HG02885 (cell line): ENCODE measurements around the gene TCAIM.

Experiments used
- ATAC-seq: cut with Tn5 transposase; IDR thresholded peaks from one replicate; pipeline ENCODE4 v1.9.1; 2021; ENCODE audit warnings: mild to moderate bottlenecking; ENCODE audit not compliant: unreplicated experiment, poor library complexity

Gene TCAIM

DNA sequence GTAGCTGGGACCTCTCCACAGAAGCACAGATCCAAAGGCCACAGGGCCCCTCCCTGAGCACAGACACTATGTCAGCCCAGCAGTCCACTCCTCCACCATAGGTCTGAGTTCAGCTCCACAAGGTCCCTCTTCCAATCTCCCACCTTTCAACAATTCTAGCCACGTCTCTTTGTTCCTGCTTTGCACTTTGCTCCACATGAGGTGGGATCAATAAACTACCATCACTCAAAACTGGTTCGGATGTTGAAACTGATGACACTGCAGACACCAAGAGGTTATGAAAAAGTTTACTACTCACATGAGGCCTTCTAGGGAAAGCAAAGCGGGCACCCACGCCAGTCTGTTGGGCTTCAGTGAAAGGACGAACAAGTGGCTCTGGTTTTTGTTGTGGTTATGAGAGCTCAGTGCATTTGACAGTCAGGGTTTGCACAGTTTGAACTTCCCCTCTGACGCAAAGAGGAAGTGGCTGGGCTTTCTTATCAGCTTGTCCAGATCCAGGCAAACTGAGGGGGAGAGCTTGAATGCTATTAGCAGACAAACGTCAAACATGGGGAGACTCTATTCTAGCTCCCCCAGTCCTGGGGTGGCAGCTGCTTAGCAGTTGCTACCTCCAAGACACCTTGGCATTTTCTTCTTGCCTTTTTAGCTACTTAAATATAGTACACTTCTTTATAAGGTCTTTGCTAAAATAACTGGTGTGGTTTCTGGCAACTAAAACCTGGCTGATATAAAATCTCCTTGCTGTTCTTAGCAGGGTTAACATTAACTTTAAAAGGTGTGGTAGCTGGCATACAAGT, 101.1 kb downstream of the TCAIM start:
- peak; percentile 95 for ATAC-seq

- no peak for ATAC-seq
These were observed 104.2 kb downstream of the TCAIM start for GRCh38 chr3:44442596-44443309.

DNA sequence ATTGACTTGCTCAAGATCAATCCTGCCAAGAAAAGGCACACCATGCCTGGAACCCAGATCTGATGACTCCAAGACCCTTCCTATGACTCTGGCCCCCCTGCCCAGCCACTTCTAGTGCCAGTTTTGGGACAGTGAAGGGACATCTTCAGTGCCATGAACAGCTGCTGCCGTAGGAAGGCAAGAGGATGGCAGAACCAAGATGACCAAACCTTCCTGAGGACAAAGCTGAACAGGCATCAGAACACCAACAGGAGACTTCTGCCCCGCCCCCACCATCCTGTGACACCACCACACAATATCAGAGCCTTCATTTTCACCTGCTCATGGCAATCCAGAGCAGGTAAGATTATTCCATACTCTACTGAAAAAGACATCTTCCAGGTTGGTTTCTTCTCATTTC, 105.9 kb downstream of the TCAIM start:
- no peak for ATAC-seq

GRCh38 chr3:44444896-44445691, 106.5 kb downstream of the TCAIM start:
- ATAC-seq = no peak

GRCh38 chr3:44445786-44446185, 107.2 kb downstream of the TCAIM start:
- ATAC-seq = no peak

DNA sequence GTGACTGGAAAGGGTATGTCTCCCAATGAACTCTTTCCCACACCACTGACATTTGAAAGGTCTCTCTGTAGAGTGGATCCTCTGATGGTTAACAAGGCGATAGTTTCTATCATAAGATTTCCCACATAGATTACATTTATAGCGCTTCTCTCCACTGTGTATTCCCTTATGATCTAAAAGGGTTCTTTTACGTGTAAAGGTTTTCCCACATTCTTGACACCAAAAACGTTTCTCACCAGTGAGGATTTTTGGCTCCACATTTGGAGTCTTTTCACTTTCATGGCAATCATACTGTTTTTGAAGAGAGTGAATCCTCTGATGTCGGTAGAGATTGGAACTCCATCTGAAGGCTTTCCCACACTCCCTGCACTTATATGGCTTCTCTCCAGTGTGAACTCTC, 108.4 kb downstream of the TCAIM start:
- ATAC-seq = no peak

DNA sequence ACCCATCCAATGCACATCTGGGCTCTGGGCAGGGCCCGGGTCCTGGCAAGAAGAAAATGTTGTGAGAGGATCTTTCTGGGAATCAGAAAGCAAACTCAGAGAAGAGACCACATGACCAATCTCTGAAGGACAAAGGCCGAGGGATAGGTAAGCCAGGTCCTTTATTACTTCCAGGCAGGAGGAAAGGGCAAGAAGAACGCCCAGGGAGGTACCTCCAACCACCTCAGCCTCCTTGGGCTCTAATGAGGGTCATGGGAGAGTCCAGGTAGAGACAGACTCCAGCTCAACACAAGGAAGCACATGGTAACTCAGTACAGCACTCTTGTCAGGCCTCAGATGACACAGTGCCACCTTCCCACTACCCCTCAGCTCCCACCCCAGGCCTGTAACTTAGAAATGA, 112.9 kb downstream of the TCAIM start:
- ATAC-seq = no peak

- ATAC-seq = no peak
These were observed 115.7 kb downstream of the TCAIM start for GRCh38 chr3:44454258-44454657.

- no peak for ATAC-seq
These were observed 116.8 kb downstream of the TCAIM start for GRCh38 chr3:44455318-44455717.
